ENCODE data around the gene TAP2.

GRCh38 chr6:32852844-32853540 lies 14.5 kb upstream of the TAP2 start:
- no peak for TF ChIP-seq POLR2AphosphoS5 (IDR thresholded peaks at IDR 0.05; ENCODE audit: borderline replicate concordance, low read depth, low read length)
- no peak for TF ChIP-seq EZH2 (IDR thresholded peaks at IDR 0.05)
- no peak for TF ChIP-seq FOXP2 (optimal IDR thresholded peaks at IDR 0.05; ENCODE audit: control extremely low read depth, extremely low read length, insufficient read depth)

All from SK-N-MC (cell line).